ACC112 (cell line): ENCODE measurements around the gene SCYL1.
"Not testable (repeated sequence)": the region's sequence is repeated elsewhere in the genome, so short reads cannot be mapped to it uniquely, and the experiment has no call there.

ENCODE experiments used
- H2AFZ ChIP-seq: fragments of 200-600 bp; sonication (generic); one replicate; pipeline ENCODE4 v1.6.0; 2017; ENCODE audit warnings: antibody characterized with exemption, low read length; ENCODE audit not compliant: unreplicated experiment
- H3K27ac ChIP-seq: fragments of 200-600 bp; sonication (generic); 2 replicates; pipeline ENCODE4 v1.5.1; 2014; ENCODE audit warnings: low read depth, mild to moderate bottlenecking, antibody characterized with exemption, low read length, moderate library complexity
- H3K27me3 ChIP-seq: fragments of 200-600 bp; sonication (generic); 2 replicates; pipeline ENCODE4 v1.6.1; 2014; ENCODE audit warnings: mild to moderate bottlenecking, antibody characterized with exemption, low read length, moderate library complexity, mixed read lengths; ENCODE audit not compliant: insufficient read depth
- H3K36me3 ChIP-seq: fragments of 200-600 bp; sonication (generic); 2 replicates; pipeline ENCODE4 v1.6.1; 2016; ENCODE audit warnings: mild to moderate bottlenecking, antibody characterized with exemption, low read length, moderate library complexity, mixed read lengths; ENCODE audit not compliant: insufficient read depth
- H3K4me1 ChIP-seq: fragments of 200-600 bp; sonication (generic); one replicate; pipeline ENCODE4 v1.6.1; 2016; ENCODE audit warnings: low read length, mixed read lengths; ENCODE audit not compliant: insufficient read depth, unreplicated experiment, control insufficient read depth
- H3K4me3 ChIP-seq: fragments of 200-600 bp; sonication (generic); 2 replicates; pipeline ENCODE4 v1.5.1; 2014; ENCODE audit warnings: mild to moderate bottlenecking, low read depth, low read length
- H3K79me2 ChIP-seq: fragments of 200-600 bp; sonication (generic); one replicate; pipeline ENCODE4 v1.6.0; 2016; ENCODE audit warnings: low read length; ENCODE audit not compliant: control insufficient read depth, unreplicated experiment, insufficient read depth

The SCYL1 gene

GRCh38 chr11:65558002-65558929 is 33.4 kb downstream of the SCYL1 start, which contains the start of gene LTBP3:
LTBP3 (minus strand) TSS chr11:65558359; CDS start chr11:65557959, 400 bp downstream.
- peak within 1 kb of the TSS; percentile 74 for H3K27ac ChIP-seq
- H3K36me3 ChIP-seq, result no peaks in the 10 kb centered on the region
- no peaks in the 10 kb centered on the region for H3K27me3 ChIP-seq
- peaks cover 62% of the 10 kb centered on the region for H3K4me1 ChIP-seq
- peak within 1 kb of the TSS; percentile 80 for H3K4me3 ChIP-seq
- peak within 1 kb of the TSS; percentile 44 for H2AFZ ChIP-seq
- H3K79me2 ChIP-seq, result peaks cover 15% of the 10 kb centered on the region

GRCh38 chr11:65558930-65559509 is 34.1 kb downstream of the SCYL1 start:
- Histone ChIP-seq H3K36me3 (no peaks in the 10 kb centered on the region), H3K27me3 (no peaks in the 10 kb centered on the region), H3K4me3 (peak overlapping the region; percentile 80), H3K27ac (peak overlapping the region; percentile 74), H2AFZ (peak overlapping the region; percentile 44), H3K4me1 (peaks cover 60% of the 10 kb centered on the region), H3K79me2 (peaks cover 15% of the 10 kb centered on the region)

GRCh38 chr11:65559535-65559934 is 34.7 kb downstream of the SCYL1 start:
- no peak overlapping the region for H2AFZ ChIP-seq
- H3K4me1 ChIP-seq, result peaks cover 55% of the 10 kb centered on the region
- H3K27ac ChIP-seq, result peak overlapping the region; percentile 74
- H3K79me2 ChIP-seq, result peaks cover 15% of the 10 kb centered on the region
- H3K36me3 ChIP-seq, result no peaks in the 10 kb centered on the region
- no peaks in the 10 kb centered on the region for H3K27me3 ChIP-seq
- no peak overlapping the region for H3K4me3 ChIP-seq

- Histone ChIP-seq H3K79me2 (peaks cover 10% of the 10 kb centered on the region), H2AFZ (no peak overlapping the region), H3K27me3 (no peaks in the 10 kb centered on the region), H3K27ac (peak overlapping the region; percentile 74), H3K36me3 (no peaks in the 10 kb centered on the region), H3K4me3 (peak overlapping the region; percentile 11), H3K4me1 (peaks cover 50% of the 10 kb centered on the region)
Observed at GRCh38 chr11:65559951-65560537, 35.2 kb downstream of the SCYL1 start.

GRCh38 chr11:65560555-65561418 is 35.9 kb downstream of the SCYL1 start:
- Histone ChIP-seq H3K27ac (peak overlapping the region; percentile 74), H3K4me3 (peak overlapping the region; percentile 11), H3K4me1 (peaks cover 48% of the 10 kb centered on the region), H2AFZ (no peak overlapping the region), H3K27me3 (no peaks in the 10 kb centered on the region), H3K79me2 (peaks cover 7% of the 10 kb centered on the region), H3K36me3 (no peaks in the 10 kb centered on the region)

GRCh38 chr11:65562020-65562419 is 37.1 kb downstream of the SCYL1 start:
- Histone ChIP-seq H3K79me2 (peaks cover 11% of the 10 kb centered on the region), H3K4me1 (peaks cover 43% of the 10 kb centered on the region)

GRCh38 chr11:65562788-65563187 is 37.9 kb downstream of the SCYL1 start:
- Histone ChIP-seq H3K27ac (no peak overlapping the region), H3K4me1 (peaks cover 43% of the 10 kb centered on the region), H2AFZ (no peak overlapping the region), H3K4me3 (no peak overlapping the region), H3K36me3 (no peaks in the 10 kb centered on the region), H3K79me2 (peaks cover 9% of the 10 kb centered on the region), H3K27me3 (no peaks in the 10 kb centered on the region)

More at GRCh38 chr11:65562020-65562419, 37.1 kb downstream of the SCYL1 start:
- Histone ChIP-seq H3K27ac (no peak overlapping the region), H3K27me3 (no peaks in the 10 kb centered on the region), H3K4me3 (no peak overlapping the region), H2AFZ (no peak overlapping the region), H3K36me3 (no peaks in the 10 kb centered on the region)

- H2AFZ ChIP-seq, result no peak overlapping the region
- peaks cover 43% of the 10 kb centered on the region for H3K4me1 ChIP-seq
Observed at GRCh38 chr11:65563601-65564000, 38.7 kb downstream of the SCYL1 start.

GRCh38 chr11:65564879-65565559 is 40.1 kb downstream of the SCYL1 start:
- H3K36me3 ChIP-seq, H3K27me3 ChIP-seq, H3K4me3 ChIP-seq, H2AFZ ChIP-seq: not testable (repeated sequence)
- Histone ChIP-seq H3K27ac (peak overlapping the region; percentile 51), H3K4me1 (peaks cover 34% of the 10 kb centered on the region), H3K79me2 (peaks cover 22% of the 10 kb centered on the region)

More at GRCh38 chr11:65563601-65564000, 38.7 kb downstream of the SCYL1 start:
- peaks cover 17% of the 10 kb centered on the region for H3K79me2 ChIP-seq
- H3K27me3 ChIP-seq, result no peaks in the 10 kb centered on the region
- H3K36me3 ChIP-seq, result no peaks in the 10 kb centered on the region
- no peak overlapping the region for H3K4me3 ChIP-seq
- H3K27ac ChIP-seq, result no peak overlapping the region
